ENCODE results near the gene ARHGEF2. TPM values are rescaled to one million over a fixed set of nuclear protein-coding genes. Genes with fewer than 3 reads are reported as not detected.

ARHGEF2 gene
- total and polyA plus RNA-seq, 12 donors, result 22.7 to 79.8 (median 56.9) TPM

GRCh38 chr1:155954645-155955044, 23.7 kb downstream of the ARHGEF2 start:
- TF ChIP-seq CTCF (IDR thresholded peaks at IDR 0.05), result no peak
- Histone ChIP-seq H3K27ac (no peak overlapping the region), H3K36me3 (peaks cover 26 to 100% (median 87%) of the 10 kb centered on the region in 9 donors), H3K9me3 (no peaks in the 10 kb centered on the region), H3K4me1 (peaks cover 0 to 10% (median 0%) of the 10 kb centered on the region in 9 donors), H3K27me3 (no peaks in the 10 kb centered on the region), H3K4me3 (no peak overlapping the region)
- intact Hi-C loops (cut with DNase I), result no loop called here
- DNase-seq, result no peak
- 99% methylated on average over 3 of the region's 3 CpGs for WGBS, 2 donors
- no peak for ATAC-seq

- no peak for TF ChIP-seq CTCF (IDR thresholded peaks at IDR 0.05)
- Histone ChIP-seq H3K27me3 (no peaks in the 10 kb centered on the region), H3K27ac (peak overlapping the region in 3 of 10 donors; percentile 14 to 44 (median 40)), H3K4me3 (no peak overlapping the region), H3K9me3 (no peaks in the 10 kb centered on the region), H3K4me1 (peaks cover 0 to 7% (median 0%) of the 10 kb centered on the region in 9 donors), H3K36me3 (peaks cover 26 to 100% (median 95%) of the 10 kb centered on the region in 9 donors)
- 75 to 78% methylated on average over 13 of the region's 13 CpGs for WGBS, 2 donors
- intact Hi-C loops (cut with DNase I), result no loop called here
- DNase-seq (no peak), ATAC-seq (peak in 1 of 8 donors; percentile 56)
These were observed 25.8 kb downstream of the ARHGEF2 start for GRCh38 chr1:155952505-155952890.

GRCh38 chr1:155951753-155952504, 26.4 kb downstream of the ARHGEF2 start:
- peak in 1 of 8 donors; percentile 12 for ATAC-seq
- Histone ChIP-seq H3K36me3 (peaks cover 26 to 100% (median 93%) of the 10 kb centered on the region in 9 donors), H3K4me1 (peaks cover 0 to 8% (median 0%) of the 10 kb centered on the region in 9 donors), H3K4me3 (no peak overlapping the region), H3K27ac (peak overlapping the region in 4 of 10 donors; percentile 14 to 44 (median 30)), H3K9me3 (no peaks in the 10 kb centered on the region), H3K27me3 (no peaks in the 10 kb centered on the region)
- WGBS, 2 donors, result 75 to 83% methylated on average over 6 of the region's 6 CpGs
- intact Hi-C loops (cut with DNase I), result no loop called here
- no peak for TF ChIP-seq CTCF (IDR thresholded peaks at IDR 0.05)
- no peak for DNase-seq

GRCh38 chr1:155950829-155951228, 27.5 kb downstream of the ARHGEF2 start:
- H3K36me3 ChIP-seq, result peaks cover 24 to 100% (median 82%) of the 10 kb centered on the region in 9 donors
- no peaks in the 10 kb centered on the region for H3K9me3 ChIP-seq
- H3K4me1 ChIP-seq, result peaks cover 0 to 19% (median 1%) of the 10 kb centered on the region in 9 donors
- no peak for DNase-seq
- ATAC-seq, result peak in 2 of 8 donors; percentile 8 to 27
- intact Hi-C loops (cut with DNase I), result no loop called here
- WGBS, 2 donors, result 96% methylated on average over 27 of the region's 27 CpGs
- H3K27me3 ChIP-seq, result no peaks in the 10 kb centered on the region
- no peak overlapping the region for H3K27ac ChIP-seq
- H3K4me3 ChIP-seq, result no peak overlapping the region
- TF ChIP-seq CTCF (IDR thresholded peaks at IDR 0.05), result no peak
